Naive thymus-derived CD4-positive, alpha-beta T cell (primary cell): ENCODE data around the gene FAM3B. TPM values are rescaled to one million over a fixed set of nuclear protein-coding genes. Genes with fewer than 3 reads are reported as not detected.
A peak's percentile ranks its signal among the peaks of the same experiment; 100 is the strongest.

Experiments
- ATAC-seq: fragments of 150-1000 bp; cut with Tn5 transposase; 2 replicates; pipeline ENCODE4 v1.10.0; 2021; ENCODE audit warnings: mild to moderate bottlenecking, moderate library complexity
- CTCF ChIA-PET: fragments of 350-600 bp; sonication (Branson Sonifier 250); formaldehyde crosslinking; loops from one replicate; lab custom pipeline; 2021; ENCODE audit warnings: antibody characterized with exemption; lab: Charles Lee
- POLR2A ChIA-PET: fragments of 350-600 bp; sonication (Branson Sonifier 250); formaldehyde crosslinking; loops from one replicate; lab custom pipeline; 2021; ENCODE audit warnings: antibody characterized with exemption, inconsistent platforms; lab: Charles Lee
- DNase-seq, 9 donors: peaks; one replicate each; pipeline versions ENCODE4 v3.0.0 to v3.0.0-alpha.2; 2020 to 2022; ENCODE audit warnings: mixed read lengths in 1 of 9
- H3K27ac ChIP-seq: one replicate; pipeline ENCODE4 v1.7.0; 2013; ENCODE audit warnings: mild to moderate bottlenecking, low read depth, low read length, moderate library complexity
- H3K27me3 ChIP-seq, 2 donors: one replicate each; pipeline ENCODE4 v1.7.0; 2013; ENCODE audit warnings: low read length in 2 of 2, mild to moderate bottlenecking in 2 of 2, moderate library complexity in 2 of 2; ENCODE audit not compliant: control insufficient read depth in 2 of 2, insufficient read depth in 2 of 2
- H3K36me3 ChIP-seq, 3 experiments: 1 replicate in 2 of 3; 2 replicates in 1 of 3; pipeline ENCODE4 v1.7.0; 2013; ENCODE audit warnings: low read length in 3 of 3, mild to moderate bottlenecking in 3 of 3, moderate library complexity in 1 of 3; ENCODE audit not compliant: insufficient read depth in 3 of 3, control insufficient read depth in 2 of 3
- H3K4me1 ChIP-seq, 2 donors: one replicate each; pipeline ENCODE4 v1.7.0; 2013; ENCODE audit warnings: low read length in 2 of 2, mild to moderate bottlenecking in 2 of 2, moderate library complexity in 1 of 2; ENCODE audit not compliant: control insufficient read depth in 2 of 2, insufficient read depth in 2 of 2
- H3K4me3 ChIP-seq: 2 replicates; pipeline ENCODE4 v1.7.0; 2013; ENCODE audit warnings: mild to moderate bottlenecking, low read length
- H3K9me3 ChIP-seq, 3 experiments: 1 replicate in 2 of 3; 2 replicates in 1 of 3; pipeline ENCODE4 v1.7.0; 2013; ENCODE audit warnings: low read length in 3 of 3; ENCODE audit not compliant: control insufficient read depth in 2 of 3
- H3K27ac Mint-ChIP-seq, 9 donors: one replicate each; pipeline ENCODE4 v1.8.0; 2020 to 2022; ENCODE audit warnings: mixed read lengths in 9 of 9, mild to moderate bottlenecking in 8 of 9, moderate library complexity in 5 of 9, inconsistent platforms in 2 of 9
- H3K27me3 Mint-ChIP-seq, 5 donors: one replicate each; pipeline ENCODE4 v1.8.0; 2021 to 2022; ENCODE audit warnings: mixed read lengths in 5 of 5, mild to moderate bottlenecking in 1 of 5
- H3K36me3 Mint-ChIP-seq, 5 donors: one replicate each; pipeline ENCODE4 v1.8.0; 2020 to 2022; ENCODE audit warnings: mixed read lengths in 5 of 5, mild to moderate bottlenecking in 3 of 5, inconsistent platforms in 1 of 5
- H3K4me1 Mint-ChIP-seq, 7 donors: one replicate each; pipeline ENCODE4 v1.8.0; 2020 to 2022; ENCODE audit warnings: mixed read lengths in 7 of 7, mild to moderate bottlenecking in 3 of 7, inconsistent platforms in 1 of 7
- H3K4me3 Mint-ChIP-seq, 10 donors: one replicate each; pipeline ENCODE4 v1.8.0; 2020 to 2022; ENCODE audit warnings: mild to moderate bottlenecking in 10 of 10, mixed read lengths in 10 of 10, moderate library complexity in 6 of 10, inconsistent platforms in 2 of 10
- H3K9me3 Mint-ChIP-seq, 11 donors: one replicate each; pipeline ENCODE4 v1.8.0; 2020 to 2022; ENCODE audit warnings: mixed read lengths in 11 of 11, mild to moderate bottlenecking in 4 of 11, inconsistent platforms in 1 of 11, moderate library complexity in 1 of 11
- intact Hi-C, 2 donors: fragments of 100-400 bp; cut with micrococcal nuclease; formaldehyde crosslinking; loops; one replicate each; pipeline ENCODE4 v1.15.1; 2023
- polyA plus RNA-seq, 2 donors: library from polyadenylated mRNA; unstranded; fragments of 300-500 nt; fragmentation: Illumina TruSeq; gene quantifications; one replicate each; pipeline ENCODE4 v1.2.3, GENCODE V29; 2021
- total RNA-seq, 6 experiments: library from RNA in 5 of 6; stranded (reverse) in 5 of 6; gene quantifications; 1 replicate in 5 of 6; 2 replicates in 1 of 6; pipeline ENCODE4 v1.2.3 and lab custom pipeline; 2021 to 2026

The FAM3B gene, protein sequence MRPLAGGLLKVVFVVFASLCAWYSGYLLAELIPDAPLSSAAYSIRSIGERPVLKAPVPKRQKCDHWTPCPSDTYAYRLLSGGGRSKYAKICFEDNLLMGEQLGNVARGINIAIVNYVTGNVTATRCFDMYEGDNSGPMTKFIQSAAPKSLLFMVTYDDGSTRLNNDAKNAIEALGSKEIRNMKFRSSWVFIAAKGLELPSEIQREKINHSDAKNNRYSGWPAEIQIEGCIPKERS
- not detected for total RNA-seq
- polyA plus RNA-seq, result not detected
- not detected for total RNA-seq (lab: John Stamatoyannopoulos, UW)

DNA sequence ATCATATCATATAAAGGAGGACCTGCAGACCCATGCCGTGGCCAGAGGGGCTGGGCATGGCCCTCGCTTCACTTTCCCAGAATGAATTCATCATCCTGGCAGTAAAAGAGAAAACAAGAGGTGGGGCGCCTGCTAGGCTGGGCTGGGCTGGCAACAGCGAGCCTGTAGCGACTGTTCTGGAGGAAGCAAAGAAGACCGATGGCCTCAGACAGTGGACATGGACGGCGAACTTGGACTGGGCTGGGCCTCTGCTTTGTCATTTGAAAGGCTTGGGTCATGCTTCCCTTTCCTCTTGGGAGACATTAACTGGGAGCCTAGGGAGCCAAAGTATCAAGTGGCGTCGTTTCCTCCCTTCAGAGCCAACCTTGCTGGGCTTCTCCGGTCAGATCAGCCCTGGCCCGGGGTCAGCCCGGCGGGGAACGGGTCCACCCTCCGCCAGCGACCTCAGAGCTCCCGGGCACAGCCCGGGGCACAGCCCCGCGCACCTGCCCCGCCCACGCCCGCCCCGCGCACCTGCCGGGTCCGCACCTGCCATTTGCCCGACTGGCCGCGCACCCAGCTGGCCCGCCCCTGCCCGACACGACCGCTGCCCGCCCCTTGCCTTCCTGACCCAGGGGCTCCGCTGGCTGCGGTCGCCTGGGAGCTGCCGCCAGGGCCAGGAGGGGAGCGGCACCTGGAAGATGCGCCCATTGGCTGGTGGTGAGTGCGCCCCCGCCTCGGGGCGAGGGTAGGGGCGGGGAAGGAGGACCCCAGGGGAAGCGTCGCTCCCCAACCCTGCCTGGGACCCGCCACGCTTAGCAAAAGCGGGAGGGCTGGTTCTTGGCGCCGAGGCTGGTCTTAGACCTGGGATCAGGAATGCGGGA is at the start of gene FAM3B:
TSS of gene FAM3B (plus strand) at position 602 of the 863 bp plus-strand sequence. CDS start at position 681, 79 bp downstream.
- H3K9me3 ChIP-seq, result no peaks in the 10 kb centered on the region

DNA sequence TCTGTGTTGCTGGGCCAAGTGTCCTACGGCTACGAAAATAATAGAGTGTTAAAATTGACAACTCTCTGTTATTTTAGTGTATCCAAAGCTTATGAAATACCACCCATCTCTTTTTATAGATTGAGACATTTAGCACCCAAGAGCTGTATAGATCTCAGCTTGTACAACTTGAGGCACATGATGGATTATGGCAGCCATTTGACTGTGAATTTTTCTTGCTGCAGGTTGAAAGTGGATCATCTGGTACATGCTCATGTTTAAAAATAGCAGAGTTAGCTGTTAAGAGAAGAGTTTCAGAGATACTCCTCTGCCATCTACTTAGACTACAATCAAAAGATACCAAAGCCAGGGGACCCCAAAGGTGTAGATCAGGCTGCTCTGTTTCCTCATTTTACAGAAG is 49.3 kb upstream of the FAM3B start:
- ATAC-seq (no peak), DNase-seq (no peak)
- Mint-ChIP-seq H3K27me3 (peaks cover 20 to 39% (median 27%) of the 10 kb centered on the region in 5 donors), H3K36me3 (peaks cover 0 to 3% (median 0%) of the 10 kb centered on the region in 5 donors), H3K27ac (no peak overlapping the region), H3K9me3 (peaks cover 0 to 38% (median 16%) of the 10 kb centered on the region in 11 donors), H3K4me1 (no peaks in the 10 kb centered on the region), H3K4me3 (no peak overlapping the region)
- Histone ChIP-seq H3K27ac (no peak overlapping the region), H3K4me1 (no peaks in the 10 kb centered on the region), H3K4me3 (no peak overlapping the region), H3K27me3 (peaks cover 0 to 3% of the 10 kb centered on the region in 2 donors), H3K36me3 (no peaks in the 10 kb centered on the region), H3K9me3 (peaks cover 0 to 11% (median 0%) of the 10 kb centered on the region in 3 experiments)
- intact Hi-C loops, result no loop called here
- CTCF ChIA-PET, result no interaction called here
- POLR2A ChIA-PET, result no interaction called here

More for the DNA sequence above, at the start of gene FAM3B:
- H3K27ac Mint-ChIP-seq, result peak within 1 kb of the TSS in 1 of 9 donors; percentile 30
- H3K36me3 Mint-ChIP-seq, result no peaks in the 10 kb centered on the region
- no peak within 1 kb of the TSS for H3K4me3 ChIP-seq
- no peak for ATAC-seq
- H3K4me3 Mint-ChIP-seq, result peak within 1 kb of the TSS in 9 of 10 donors; percentile 41 to 79 (median 62)
- no peak for DNase-seq
- H3K9me3 Mint-ChIP-seq, result peaks cover 0 to 2% (median 0%) of the 10 kb centered on the region in 11 donors
- ChIA-PET CTCF (no interaction called here), POLR2A (interaction anchor here (0.9 kb wide), 1 partner anchor 54 kb away, joined by 4 read pairs; no protein-coding TSS in a partner anchor)
- peaks cover 0 to 4% of the 10 kb centered on the region in 2 donors for H3K4me1 ChIP-seq
- H3K27ac ChIP-seq, result no peak within 1 kb of the TSS
- peaks cover 0 to 30% (median 10%) of the 10 kb centered on the region in 7 donors for H3K4me1 Mint-ChIP-seq
- H3K27me3 Mint-ChIP-seq, result peaks cover 29 to 64% (median 41%) of the 10 kb centered on the region in 5 donors
- no peaks in the 10 kb centered on the region for H3K27me3 ChIP-seq
- intact Hi-C loops, result no loop called here
- H3K36me3 ChIP-seq, result no peaks in the 10 kb centered on the region

DNA sequence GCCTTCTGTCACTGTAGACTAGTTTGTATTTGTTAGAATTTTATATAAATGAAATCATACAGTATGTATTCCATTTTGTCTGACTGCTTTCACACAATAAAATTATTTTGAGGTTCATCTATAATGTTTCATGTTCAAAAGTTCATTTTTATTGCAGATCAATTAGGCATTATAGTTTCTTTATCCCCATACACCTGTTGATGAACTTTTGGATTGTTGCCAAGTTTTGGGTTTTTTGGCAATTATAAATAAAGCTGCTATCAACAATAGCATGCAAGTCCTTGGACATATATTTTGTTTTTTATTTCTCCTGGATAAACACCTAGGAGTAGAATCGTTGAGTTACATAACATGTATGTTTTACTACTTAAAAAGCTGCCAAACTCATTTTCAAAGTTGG is 47.1 kb upstream of the FAM3B start:
- Mint-ChIP-seq H3K27me3 (peaks cover 11 to 28% (median 20%) of the 10 kb centered on the region in 5 donors), H3K36me3 (peaks cover 0 to 10% (median 3%) of the 10 kb centered on the region in 5 donors), H3K27ac (peak overlapping the region in 1 of 9 donors; percentile 29), H3K9me3 (peaks cover 4 to 42% (median 16%) of the 10 kb centered on the region in 11 donors), H3K4me3 (no peak overlapping the region), H3K4me1 (no peaks in the 10 kb centered on the region)
- no peaks in the 10 kb centered on the region for H3K4me1 ChIP-seq
- no peak for DNase-seq
- H3K27me3 ChIP-seq, result peaks cover 0 to 3% of the 10 kb centered on the region in 2 donors
- no peak overlapping the region for H3K27ac ChIP-seq
- H3K4me3 ChIP-seq, result no peak overlapping the region
- ChIA-PET POLR2A (no interaction called here), CTCF (no interaction called here)
- ATAC-seq, result no peak
- H3K9me3 ChIP-seq, result peaks cover 0 to 6% (median 0%) of the 10 kb centered on the region in 3 experiments
- no peaks in the 10 kb centered on the region for H3K36me3 ChIP-seq
- intact Hi-C loops, result no loop called here

DNA sequence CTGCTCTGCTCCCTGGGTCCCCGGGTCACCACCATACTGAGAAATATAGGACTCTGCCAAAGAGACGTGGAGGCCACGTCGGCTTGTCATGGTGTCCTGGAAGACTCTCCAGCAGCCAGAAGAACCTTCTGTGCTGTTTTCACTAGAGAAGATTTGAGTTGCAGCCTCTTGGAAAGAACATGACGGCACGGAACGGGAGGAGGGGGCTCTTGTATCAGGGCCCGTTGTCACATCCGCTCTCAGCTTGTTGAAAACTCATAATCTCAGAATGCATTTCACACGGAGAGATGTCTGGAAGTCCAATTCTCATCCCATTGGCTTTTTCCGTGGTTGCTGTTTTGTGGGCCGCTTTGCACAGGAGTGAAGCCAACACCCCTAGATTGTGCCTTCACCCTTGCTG is 39.4 kb upstream of the FAM3B start:
- peaks cover 4 to 18% (median 9%) of the 10 kb centered on the region in 11 donors for H3K9me3 Mint-ChIP-seq
- ChIA-PET POLR2A (no interaction called here), CTCF (no interaction called here)
- Histone ChIP-seq H3K27me3 (no peaks in the 10 kb centered on the region), H3K9me3 (peaks cover 0 to under 1% (median 0%) of the 10 kb centered on the region in 3 experiments), H3K4me3 (no peak overlapping the region), H3K4me1 (no peaks in the 10 kb centered on the region), H3K36me3 (no peaks in the 10 kb centered on the region), H3K27ac (no peak overlapping the region)
- intact Hi-C loops, result no loop called here
- H3K4me3 Mint-ChIP-seq, result no peak overlapping the region
- no peak overlapping the region for H3K27ac Mint-ChIP-seq
- peaks cover 0 to 8% (median 3%) of the 10 kb centered on the region in 5 donors for H3K36me3 Mint-ChIP-seq
- DNase-seq (no peak), ATAC-seq (no peak)
- no peaks in the 10 kb centered on the region for H3K4me1 Mint-ChIP-seq
- peaks cover 5 to 41% (median 22%) of the 10 kb centered on the region in 5 donors for H3K27me3 Mint-ChIP-seq

DNA sequence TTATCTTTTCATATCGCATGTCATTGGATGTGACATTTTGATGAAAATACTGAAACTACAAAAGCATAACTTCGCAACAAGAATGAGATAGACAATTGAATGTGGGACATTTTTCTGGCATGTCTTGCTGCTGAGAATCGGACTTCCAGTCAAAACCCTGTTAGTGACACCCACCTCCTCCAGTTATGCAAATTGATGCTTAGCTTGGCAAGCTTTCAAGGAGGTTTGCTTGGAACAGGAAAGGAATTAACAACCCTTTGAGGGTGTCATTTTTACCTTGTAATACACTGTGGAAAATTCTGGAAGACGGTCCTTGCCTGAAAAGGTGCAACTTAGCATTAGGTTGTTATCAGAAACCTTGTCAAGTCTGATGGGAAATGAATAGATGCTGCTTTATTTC is 38.8 kb upstream of the FAM3B start:
- Histone ChIP-seq H3K27ac (no peak overlapping the region), H3K4me1 (no peaks in the 10 kb centered on the region), H3K4me3 (no peak overlapping the region), H3K9me3 (no peaks in the 10 kb centered on the region), H3K27me3 (no peaks in the 10 kb centered on the region), H3K36me3 (no peaks in the 10 kb centered on the region)
- Mint-ChIP-seq H3K36me3 (peaks cover 0 to 2% (median 1%) of the 10 kb centered on the region in 5 donors), H3K9me3 (peaks cover under 1 to 12% (median 2%) of the 10 kb centered on the region in 11 donors), H3K4me1 (peaks cover 0 to 1% (median 0%) of the 10 kb centered on the region in 7 donors), H3K27ac (no peak overlapping the region), H3K4me3 (no peak overlapping the region), H3K27me3 (peaks cover 8 to 43% (median 24%) of the 10 kb centered on the region in 5 donors)
- intact Hi-C loops, result no loop called here
- ChIA-PET POLR2A (no interaction called here), CTCF (no interaction called here)
- no peak for ATAC-seq
- no peak for DNase-seq

DNA sequence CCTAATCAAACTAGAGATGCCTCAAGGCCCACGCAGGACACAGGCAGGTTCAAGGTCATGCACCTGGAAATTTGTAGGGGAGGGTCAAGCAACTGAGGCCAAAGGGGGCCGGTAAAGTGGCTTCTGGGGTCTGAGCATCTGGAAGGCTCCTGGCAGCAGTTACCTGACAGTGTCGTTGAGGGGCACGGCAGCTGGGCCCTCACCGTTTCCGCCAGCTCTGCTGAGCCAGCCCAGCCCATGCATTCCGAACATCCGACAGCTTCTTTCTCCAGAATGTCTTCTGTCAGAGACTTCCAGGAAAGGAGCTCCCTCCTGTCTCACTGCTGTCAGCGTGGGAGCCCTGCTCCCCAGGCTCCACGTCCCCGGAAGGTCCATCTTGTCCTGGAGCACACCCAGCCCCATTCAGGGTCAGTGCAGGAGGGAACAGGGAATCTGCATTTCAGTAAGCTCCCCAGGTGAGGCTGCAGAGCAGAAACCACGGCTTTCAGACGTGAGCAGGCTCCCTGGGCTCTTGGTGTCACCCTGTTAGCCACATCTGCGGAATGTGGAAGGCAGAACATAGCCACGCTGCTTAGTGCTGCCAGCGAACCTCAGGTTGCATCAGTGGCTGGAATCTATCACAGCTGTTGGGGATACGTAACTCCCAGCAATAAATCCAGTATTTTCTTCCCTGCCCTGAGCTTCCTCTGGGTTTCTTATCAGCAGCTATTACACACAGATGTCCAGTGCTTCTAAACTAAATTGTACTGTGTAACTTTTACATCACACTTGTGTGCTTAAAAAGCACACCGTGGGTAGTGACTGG is 36.3 kb upstream of the FAM3B start:
- Mint-ChIP-seq H3K27me3 (peaks cover 16 to 41% (median 26%) of the 10 kb centered on the region in 5 donors), H3K36me3 (no peaks in the 10 kb centered on the region), H3K4me3 (no peak overlapping the region), H3K4me1 (peaks cover 0 to 4% (median 0%) of the 10 kb centered on the region in 7 donors), H3K9me3 (no peaks in the 10 kb centered on the region), H3K27ac (no peak overlapping the region)
- POLR2A ChIA-PET, result no interaction called here
- Histone ChIP-seq H3K4me1 (no peaks in the 10 kb centered on the region), H3K27ac (no peak overlapping the region), H3K9me3 (no peaks in the 10 kb centered on the region), H3K27me3 (no peaks in the 10 kb centered on the region), H3K36me3 (no peaks in the 10 kb centered on the region), H3K4me3 (no peak overlapping the region)
- no peak for DNase-seq
- no peak for ATAC-seq
- CTCF ChIA-PET, result interaction anchor here (0.5 to 1.7 kb wide), 2 partner anchors 175 to 387 kb away, joined by 3 to 4 read pairs; no protein-coding TSS in a partner anchor
- intact Hi-C loops, result loop anchor here (5.0 to 10.0 kb wide), 4 partner anchors 77 to 837 kb away; no protein-coding TSS in a partner anchor
